ENCODE data around the gene CEP162.
"Not testable (repeated sequence)": the region's sequence is repeated elsewhere in the genome, so short reads cannot be mapped to it uniquely, and the experiment has no call there.

Gene CEP162, protein sequence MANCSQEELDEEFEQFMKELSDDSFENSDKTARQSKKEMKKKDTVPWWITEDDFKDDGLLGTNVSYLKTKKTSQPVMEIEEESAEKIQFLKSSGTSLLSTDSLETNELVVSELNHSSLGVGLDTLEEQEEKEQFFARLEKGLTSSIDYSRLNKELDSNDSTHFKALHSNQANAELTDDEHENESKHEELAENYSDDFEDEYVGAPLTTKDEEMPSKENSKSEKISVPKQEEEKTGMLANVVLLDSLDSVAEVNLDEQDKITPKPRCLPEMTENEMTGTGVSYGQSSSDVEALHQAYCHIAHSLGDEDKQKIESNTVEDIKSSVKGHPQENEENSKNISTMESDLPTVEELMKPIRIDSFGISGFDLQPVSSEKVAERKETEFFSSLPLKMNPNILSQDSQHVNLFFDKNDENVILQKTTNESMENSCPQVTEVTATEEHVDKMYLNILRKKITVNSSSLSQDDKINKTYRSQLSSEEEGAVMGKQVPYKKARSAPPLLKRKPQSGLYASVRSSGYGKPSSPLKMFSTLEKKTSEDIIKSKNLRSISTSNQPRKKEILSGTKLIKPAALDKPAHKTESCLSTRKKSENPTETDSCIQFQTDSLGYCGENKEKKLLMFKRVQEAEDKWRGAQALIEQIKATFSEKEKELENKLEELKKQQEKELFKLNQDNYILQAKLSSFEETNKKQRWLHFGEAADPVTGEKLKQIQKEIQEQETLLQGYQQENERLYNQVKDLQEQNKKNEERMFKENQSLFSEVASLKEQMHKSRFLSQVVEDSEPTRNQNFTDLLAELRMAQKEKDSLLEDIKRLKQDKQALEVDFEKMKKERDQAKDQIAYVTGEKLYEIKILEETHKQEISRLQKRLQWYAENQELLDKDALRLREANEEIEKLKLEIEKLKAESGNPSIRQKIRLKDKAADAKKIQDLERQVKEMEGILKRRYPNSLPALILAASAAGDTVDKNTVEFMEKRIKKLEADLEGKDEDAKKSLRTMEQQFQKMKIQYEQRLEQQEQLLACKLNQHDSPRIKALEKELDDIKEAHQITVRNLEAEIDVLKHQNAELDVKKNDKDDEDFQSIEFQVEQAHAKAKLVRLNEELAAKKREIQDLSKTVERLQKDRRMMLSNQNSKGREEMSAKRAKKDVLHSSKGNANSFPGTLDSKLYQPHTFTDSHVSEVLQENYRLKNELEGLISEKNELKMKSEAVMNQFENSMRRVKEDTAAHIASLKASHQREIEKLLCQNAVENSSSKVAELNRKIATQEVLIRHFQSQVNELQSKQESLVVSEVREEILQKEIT (N-terminal part only)

DNA sequence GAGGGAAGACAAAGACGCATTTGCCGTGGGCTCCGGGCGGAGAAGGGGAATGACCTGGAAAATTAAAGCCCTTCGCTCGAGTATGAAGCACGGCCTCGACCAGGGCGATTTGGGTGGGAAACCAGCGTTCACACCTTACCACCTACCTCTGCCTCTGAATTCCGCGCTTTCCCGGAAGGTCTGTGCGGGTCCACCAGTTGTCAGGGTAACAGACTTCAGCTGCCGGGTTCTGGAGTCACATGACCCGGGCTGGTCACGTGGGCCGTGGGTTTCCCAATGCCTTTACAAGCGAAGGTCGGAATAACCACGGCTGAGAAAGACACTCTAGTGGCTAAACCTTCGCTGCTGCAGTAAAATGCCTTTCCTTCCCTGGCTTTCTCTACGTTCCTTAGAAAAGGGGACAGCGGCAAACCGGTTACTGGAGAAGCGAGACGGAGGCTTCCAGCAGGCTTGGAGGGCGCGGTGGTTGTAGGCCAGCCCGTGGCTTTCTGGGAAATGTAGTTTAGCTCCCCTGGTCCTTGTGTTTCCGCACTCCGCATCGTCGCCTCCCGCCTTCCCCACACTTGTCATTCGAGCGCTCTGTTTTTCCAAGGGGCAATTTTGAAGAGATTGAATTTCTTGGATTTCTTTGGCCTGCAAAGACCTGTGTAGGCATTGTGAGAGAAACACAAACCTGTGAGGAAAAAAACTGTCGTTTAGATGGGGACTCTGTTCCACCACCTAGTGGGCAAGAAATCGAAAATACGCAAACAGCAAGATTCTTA lies at the start of gene CEP162:
Gene CEP162 (minus strand): TSS at position 210 of the 764 bp plus-strand sequence. CDS start 1,250 bp downstream, outside the sequence.
- peak; percentile 93 for DNase-seq

DNA sequence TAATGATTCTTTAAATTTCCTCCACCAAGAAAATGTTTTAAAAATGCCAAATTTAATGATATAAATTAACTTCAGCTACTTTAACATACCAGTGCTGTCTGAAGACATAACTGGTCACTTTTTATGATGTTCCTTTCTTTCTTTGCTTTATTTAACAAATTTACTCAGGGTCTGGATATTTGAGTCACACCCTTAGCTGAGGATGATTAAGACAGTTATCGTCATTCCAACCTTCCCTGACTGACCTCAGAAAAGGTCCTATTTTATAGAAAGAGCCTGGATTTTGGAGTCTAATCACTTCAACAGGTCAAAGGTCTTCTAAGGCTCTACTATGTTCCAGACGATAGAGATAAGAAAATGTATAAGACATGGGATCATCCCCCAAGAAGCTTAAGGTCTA lies 47.4 kb upstream of the CEP162 start:
- no peak for DNase-seq

DNA sequence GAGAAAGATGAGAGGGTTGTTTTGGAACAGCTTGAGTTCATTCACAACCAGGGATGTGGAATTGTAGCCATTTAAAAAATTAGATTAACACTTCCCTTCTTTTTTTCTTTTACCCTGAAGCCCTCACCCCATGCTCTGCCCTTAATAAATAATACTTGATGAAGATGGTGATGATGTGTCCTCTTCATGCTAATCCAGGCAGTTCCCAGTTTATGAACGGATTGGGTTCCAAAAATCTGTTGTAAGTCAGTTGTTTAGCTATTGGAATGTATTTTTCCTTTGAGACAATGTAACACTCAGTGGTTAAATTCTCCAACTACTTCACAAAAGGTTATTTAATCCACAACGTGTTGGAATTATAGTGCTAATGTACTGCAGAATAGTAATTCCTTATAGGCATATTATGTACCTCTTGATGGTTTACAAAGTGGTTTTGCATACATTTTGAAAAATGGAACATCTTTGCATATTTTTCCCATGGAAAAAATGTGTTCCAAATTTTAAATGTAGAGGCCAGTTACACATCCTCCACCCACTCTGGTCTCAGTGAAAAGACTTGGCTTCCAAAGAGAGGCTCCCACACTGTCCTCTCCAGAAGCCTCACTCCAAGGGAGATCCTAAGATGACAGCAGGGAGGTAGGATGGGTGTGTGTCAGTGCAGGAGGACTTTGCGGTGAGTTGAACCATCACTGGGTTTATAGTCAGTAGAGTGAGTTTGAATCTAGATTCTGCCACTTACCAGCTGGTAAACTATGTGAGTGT lies 45.8 kb upstream of the CEP162 start:
- DNase-seq, result no peak

DNA sequence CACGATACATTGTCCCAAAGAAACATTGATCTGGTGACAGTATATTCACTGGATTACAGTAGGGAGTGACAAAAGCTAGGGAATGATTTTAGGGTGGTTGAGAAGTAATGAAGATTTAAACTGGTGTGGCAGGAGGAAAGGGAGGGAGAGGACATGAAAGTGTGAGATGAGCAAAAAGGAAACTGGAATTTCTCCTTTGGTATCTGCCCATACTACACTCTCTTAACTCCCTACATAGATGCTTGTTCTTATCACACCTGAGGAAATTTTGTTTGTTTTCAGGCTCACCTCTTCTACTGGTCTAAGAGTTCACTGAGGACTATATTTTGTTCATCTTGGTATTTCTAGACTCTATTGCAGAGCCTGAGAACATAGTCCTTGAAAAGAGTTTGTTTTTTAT lies 44.9 kb upstream of the CEP162 start:
- no peak for DNase-seq

DNA sequence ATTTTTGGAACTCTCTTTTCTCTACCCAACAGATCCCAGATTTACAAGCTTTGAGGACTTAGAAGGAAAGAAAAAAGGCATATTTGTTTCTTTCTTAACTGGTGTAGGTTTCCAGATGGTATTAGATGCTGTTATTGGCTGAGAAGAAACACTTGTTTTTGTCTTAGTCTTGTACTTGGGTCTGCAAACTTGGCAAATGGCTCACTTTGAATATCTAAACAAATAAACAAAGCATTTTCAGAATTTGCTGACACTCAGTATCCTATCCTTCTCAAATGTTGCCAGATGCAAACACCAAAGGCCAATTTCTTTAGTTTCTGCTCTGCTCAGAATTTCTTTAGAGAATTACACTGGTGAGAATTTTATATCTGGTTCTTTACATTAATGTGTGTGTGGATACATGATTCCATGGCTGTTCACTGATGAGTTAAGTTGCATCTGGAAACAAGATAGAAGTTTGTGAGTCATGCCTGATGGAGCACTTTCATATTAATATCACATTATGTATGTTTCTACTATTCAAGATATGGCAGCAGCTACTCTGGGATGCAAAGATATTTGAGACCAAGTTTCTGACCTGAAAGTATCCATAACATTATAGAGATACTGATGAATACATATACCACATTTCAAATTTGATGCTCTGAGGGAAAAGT lies 43.7 kb upstream of the CEP162 start:
- DNase-seq, result no peak

GRCh38 chr6:84269947-84270733 lies 42.7 kb upstream of the CEP162 start:
- DNase-seq, result no peak

- no peak for DNase-seq
Measured at GRCh38 chr6:84268781-84269180, 41.3 kb upstream of the CEP162 start.

- DNase-seq, result no peak
Measured at GRCh38 chr6:84263557-84263956, 36.1 kb upstream of the CEP162 start.

- DNase-seq, result no peak
Measured at GRCh38 chr6:84260926-84261325, 33.5 kb upstream of the CEP162 start.

DNA sequence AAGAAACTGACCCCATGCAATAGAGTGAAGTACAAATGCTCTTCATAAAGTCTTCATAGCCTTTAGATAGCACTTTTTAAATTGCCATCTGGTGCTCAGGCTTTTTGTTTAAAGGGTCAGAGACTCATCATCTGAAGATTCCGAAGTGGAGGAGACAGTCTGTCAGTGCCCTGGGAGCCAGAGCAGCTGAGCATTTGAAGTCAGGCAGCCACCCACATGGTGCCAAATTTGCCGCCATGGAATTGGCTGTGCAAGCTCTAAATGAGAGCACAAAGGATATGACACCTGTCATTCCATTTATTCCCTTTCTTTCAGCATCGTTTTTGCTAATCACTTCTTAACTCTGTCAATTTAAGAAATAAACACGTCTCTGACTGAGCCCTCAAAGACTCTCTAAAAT lies 32.8 kb upstream of the CEP162 start:
- DNase-seq, result no peak

DNA sequence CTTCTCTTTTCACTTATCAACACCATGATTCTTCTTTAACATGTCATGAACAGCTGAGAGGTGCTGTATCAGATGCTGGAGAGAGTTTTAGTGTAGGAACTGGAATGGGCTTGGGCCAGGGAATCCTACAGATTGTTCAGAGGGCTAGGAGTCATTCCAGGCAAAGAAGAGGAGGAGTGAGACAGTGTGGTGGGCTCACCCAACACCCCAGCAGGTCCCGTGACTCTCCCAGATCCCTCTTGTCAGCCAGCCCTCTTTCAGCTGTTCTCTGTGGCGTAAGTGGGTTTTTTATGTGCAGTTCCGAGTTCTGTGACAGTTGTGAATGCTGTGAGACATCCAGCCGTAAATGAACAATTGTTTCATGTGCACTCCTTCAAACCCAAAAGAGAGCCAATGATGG lies 31.4 kb upstream of the CEP162 start:
- DNase-seq, result no peak

- DNase-seq, result no peak
Measured at GRCh38 chr6:84258268-84258667, 30.8 kb upstream of the CEP162 start.

DNA sequence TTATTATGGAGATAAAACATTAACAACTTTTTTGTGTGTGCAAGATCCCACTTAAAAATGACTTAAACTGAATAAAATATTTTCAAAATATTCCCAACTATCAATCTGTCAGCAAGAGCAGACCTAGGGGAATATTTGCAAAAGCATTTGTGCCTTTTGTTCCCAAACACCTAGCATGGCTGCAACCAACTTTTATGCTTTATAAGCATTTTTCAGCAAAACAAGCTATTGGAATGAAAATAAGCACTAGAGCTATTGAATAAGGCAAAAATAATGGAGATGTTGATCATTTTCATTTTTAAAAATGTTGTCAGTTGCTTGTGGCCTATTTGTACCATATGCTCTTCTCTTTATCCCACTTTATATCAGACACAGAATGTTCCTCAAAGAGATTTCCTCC lies 28.2 kb upstream of the CEP162 start:
- DNase-seq, result no peak

DNA sequence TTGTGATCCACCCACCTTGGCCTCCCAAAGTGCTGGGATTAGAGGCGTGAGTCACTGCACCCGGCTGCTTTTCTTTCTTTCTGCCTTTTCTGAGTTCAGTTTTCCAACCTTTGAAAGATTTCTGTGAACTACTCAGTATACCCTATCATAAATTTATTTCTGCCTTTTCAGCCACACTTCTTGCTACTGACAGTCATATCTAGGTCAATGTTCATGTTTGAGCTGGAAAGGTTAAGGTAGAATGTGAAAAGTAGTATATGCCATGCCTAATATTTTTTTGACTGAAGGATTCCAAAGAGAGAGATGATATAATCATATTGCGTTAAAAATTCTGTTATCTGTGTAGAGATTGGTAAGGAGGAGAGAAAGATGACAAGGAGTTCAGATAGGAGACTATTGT lies 25.9 kb upstream of the CEP162 start:
- DNase-seq, result no peak

GRCh38 chr6:84251891-84252539 lies 24.6 kb upstream of the CEP162 start:
- no peak for DNase-seq

DNA sequence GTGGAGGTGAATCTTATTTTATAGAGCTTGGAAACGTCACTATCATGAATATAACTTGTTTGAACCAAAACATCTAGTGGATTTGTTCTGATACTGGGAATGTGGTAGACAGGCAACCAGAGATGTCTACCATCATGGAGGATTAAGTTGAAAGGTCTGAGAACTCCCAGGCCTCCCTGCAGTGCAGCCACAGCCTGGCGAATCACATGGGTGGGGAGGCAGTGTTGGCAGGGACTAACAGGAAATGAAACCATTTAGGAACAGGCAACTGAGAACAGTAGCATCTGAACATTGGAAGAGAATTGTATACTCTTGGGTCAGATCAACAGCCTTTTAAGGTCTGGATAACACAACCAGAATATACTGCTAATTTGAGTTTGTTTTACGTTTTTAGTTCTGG lies 22.3 kb upstream of the CEP162 start:
- DNase-seq, result no peak

- DNase-seq, result not testable (repeated sequence)
Measured at GRCh38 chr6:84244416-84245081, 17.1 kb upstream of the CEP162 start.

- no peak for DNase-seq
Measured at GRCh38 chr6:84243240-84243639, 15.8 kb upstream of the CEP162 start.

DNA sequence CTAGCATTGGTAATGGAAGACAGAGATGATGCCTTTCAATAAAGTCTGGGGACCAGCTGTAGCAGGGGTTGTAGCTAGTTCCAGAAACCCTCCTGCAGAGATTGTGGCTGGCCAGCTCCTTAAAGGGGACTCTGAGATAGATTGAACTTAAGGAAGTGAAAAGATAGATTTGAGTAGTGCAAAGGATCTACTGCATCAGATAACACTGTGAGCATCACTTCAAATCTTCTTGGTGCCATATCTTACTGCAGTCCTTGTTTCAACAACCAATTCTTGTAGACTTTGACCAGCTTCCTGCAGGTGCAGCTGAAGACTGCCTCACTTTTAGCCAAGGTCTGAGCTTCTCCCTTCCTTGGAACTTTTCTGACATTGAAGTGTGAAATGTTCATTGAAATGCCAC lies 14.8 kb upstream of the CEP162 start:
- no peak for DNase-seq

All from NCI-H1105 (cell line).